ENCODE measurements around the gene LHFPL3. TPM values are rescaled to one million over a fixed set of nuclear protein-coding genes. Genes with fewer than 3 reads are reported as not detected.

The LHFPL3 gene
- total RNA-seq, 1 experiment from 2014 or later, result not detected

DNA sequence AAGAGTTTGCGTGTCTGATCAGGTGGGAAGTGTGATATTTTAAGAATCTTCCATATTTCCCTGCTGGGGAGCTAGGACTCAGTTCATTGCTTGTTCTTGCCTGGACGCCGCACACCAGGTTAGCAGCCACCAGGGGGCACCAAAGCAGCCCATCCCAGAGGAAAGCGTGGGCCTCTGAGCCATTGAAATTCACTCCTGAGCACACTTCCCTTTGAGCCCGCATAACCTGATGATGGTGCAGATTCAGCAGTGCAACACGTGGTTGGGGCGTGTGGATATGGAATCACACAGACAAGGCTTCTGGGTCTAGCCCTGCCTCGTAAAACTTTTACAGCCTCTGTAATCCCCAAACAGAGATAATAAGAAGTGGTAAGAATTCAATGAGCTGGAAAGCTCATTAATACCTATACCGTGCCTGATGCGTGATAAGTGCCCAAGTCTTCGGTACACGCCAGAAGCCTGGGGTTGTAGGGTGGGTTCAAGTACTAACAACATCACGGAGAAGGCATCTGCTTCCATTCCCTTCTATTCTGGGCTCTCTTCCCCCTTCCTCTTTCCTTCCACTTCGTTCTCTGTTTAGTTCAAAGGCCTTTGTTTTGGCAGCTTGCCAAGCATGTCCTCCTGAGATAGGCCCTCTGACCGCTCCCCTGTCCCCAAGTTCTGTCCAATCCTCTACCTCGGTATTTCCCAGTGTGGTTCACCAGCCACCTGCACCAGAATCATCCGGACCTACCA lies 555.5 kb downstream of the LHFPL3 start (continued):
- peak; percentile 79 to 97 (median 96) for TF ChIP-seq CTCF (IDR thresholded peaks at IDR 0.05 in 2 of 3, conservative IDR thresholded peaks at IDR 0.05 in 1 of 3; ENCODE audit: borderline replicate concordance in 1 of 3, insufficient read depth in 1 of 3, low read depth in 2 of 3, low read length in 2 of 3)
- TF ChIP-seq EZH2phosphoT487 (IDR thresholded peaks at IDR 0.05; ENCODE audit: borderline replicate concordance), result no peak

- Histone ChIP-seq H3K9me3 (ENCODE audit: control insufficient read depth in 1 of 2, insufficient read depth in 1 of 2, low read depth in 1 of 2, low read length in 2 of 2) (no peaks in the 10 kb centered on the region), H2AFZ (ENCODE audit: low read depth, low read length, poor library complexity, severe bottlenecking) (no peak overlapping the region), H4K20me1 (ENCODE audit: insufficient read depth) (no peaks in the 10 kb centered on the region), H3K4me1 (ENCODE audit: control insufficient read depth in 1 of 2, insufficient read depth in 2 of 2, low read length in 2 of 2) (peaks cover 3 to 11% of the 10 kb centered on the region in 2 experiments; a peak in 3 of 4 replicates), H3K4me2 (ENCODE audit: low read length) (no peak overlapping the region), H3K79me2 (ENCODE audit: insufficient read depth, low read length) (no peaks in the 10 kb centered on the region), H3K9me2 (ENCODE audit: insufficient read depth) (no peaks in the 10 kb centered on the region), H3K36me3 (ENCODE audit: control insufficient read depth in 1 of 2, insufficient read depth in 2 of 2, low read length in 2 of 2) (no peaks in the 10 kb centered on the region), H3K4me3 (replicated peaks in 1 of 2; ENCODE audit: low read depth in 1 of 2, low read length in 2 of 2) (no peak overlapping the region), H3K27ac (ENCODE audit: low read depth, low read length) (no peak overlapping the region), H3K27me3 (ENCODE audit: insufficient read depth, low read length) (no peaks in the 10 kb centered on the region), H3K9ac (ENCODE audit: low read length) (no peak overlapping the region)
- no TSS peak for BruUV-seq (replicated peaks)
- intact Hi-C loops (cut with micrococcal nuclease), result no loop called here
- POLR2A ChIA-PET, result no interaction called here
- no peak for DNase-seq (ENCODE audit: low read depth, low spot score)
- CTCF ChIA-PET, result no interaction called here
- no peak for ATAC-seq
- RAD21 ChIA-PET (ENCODE audit: low non-redundant PET in 1 of 2, low total read pairs in 2 of 2, uncharacterized antibody in 2 of 2, unreplicated experiment in 2 of 2), result no interaction called here
- TF ChIP-seq ZBTB33 (IDR thresholded peaks at IDR 0.05; ENCODE audit: extremely low read depth, insufficient replicate concordance, low read length) (no peak), FOSL1 (IDR thresholded peaks at IDR 0.05; ENCODE audit: low read depth) (no peak), CBX3 (IDR thresholded peaks at IDR 0.05; ENCODE audit: low read depth) (no peak), SRF (IDR thresholded peaks at IDR 0.05; ENCODE audit: low read depth) (no peak), RAD21 (IDR thresholded peaks at IDR 0.05; ENCODE audit: low read depth) (no peak), REST (IDR thresholded peaks at IDR 0.05; ENCODE audit: low read depth) (no peak), EZH2phosphoT487 (IDR thresholded peaks at IDR 0.05; ENCODE audit: borderline replicate concordance) (no peak), TCF7L2 (IDR thresholded peaks at IDR 0.05; ENCODE audit: borderline replicate concordance, extremely low read depth, insufficient read depth, insufficient read length) (no peak), JUND (IDR thresholded peaks at IDR 0.05) (no peak), ATF3 (IDR thresholded peaks at IDR 0.05) (no peak), CTCF (IDR thresholded peaks at IDR 0.05 in 2 of 3, conservative IDR thresholded peaks at IDR 0.05 in 1 of 3; ENCODE audit: borderline replicate concordance in 1 of 3, insufficient read depth in 1 of 3, low read depth in 2 of 3, low read length in 2 of 3) (no peak)
- TF ChIP-seq, protein P1, sequence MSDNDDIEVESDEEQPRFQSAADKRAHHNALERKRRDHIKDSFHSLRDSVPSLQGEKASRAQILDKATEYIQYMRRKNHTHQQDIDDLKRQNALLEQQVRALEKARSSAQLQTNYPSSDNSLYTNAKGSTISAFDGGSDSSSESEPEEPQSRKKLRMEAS (IDR thresholded peaks at IDR 0.05), result no peak
These were observed 558.2 kb downstream of the LHFPL3 start for GRCh38 chr7:104886651-104887050.
